ENCODE results near the gene KATNB1. TPM values are rescaled to one million over a fixed set of nuclear protein-coding genes. Genes with fewer than 3 reads are reported as not detected.

KATNB1 gene
- total RNA-seq, 2 experiments from 2014 or later = 21.0 to 22.3 TPM

DNA sequence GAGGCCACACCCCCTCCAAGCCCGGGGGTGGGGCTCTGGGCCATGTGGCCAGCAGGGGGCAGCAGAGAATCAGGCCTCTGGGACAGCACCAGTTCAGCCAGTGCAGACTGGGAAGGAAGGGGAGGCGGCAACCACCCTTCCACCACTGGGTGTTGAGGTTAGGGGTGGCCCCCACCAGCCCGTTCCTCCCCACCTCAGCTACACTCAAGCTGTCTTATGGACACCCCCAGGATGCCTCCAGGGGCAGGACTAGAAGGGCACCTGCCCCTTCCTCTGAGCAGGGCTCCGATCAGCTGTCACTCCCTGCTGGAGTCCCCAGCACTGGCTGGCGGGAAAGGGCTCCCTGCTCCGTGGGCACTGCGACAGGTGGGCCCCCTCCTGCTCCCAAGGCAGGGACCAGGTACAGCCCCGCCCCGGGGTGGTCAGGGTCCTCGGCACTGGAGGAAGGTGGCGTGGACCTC is 21.8 kb downstream of the KATNB1 start:
- DNase-seq = peak; percentile 79 to 93 (median 88)
- H3K9me3 ChIP-seq (ENCODE audit: control insufficient read depth in 1 of 2, insufficient read depth in 1 of 2, low read length in 2 of 2) = no peaks in the 10 kb centered on the region
- H3K36me3 ChIP-seq (ENCODE audit: insufficient read depth, low read length) = peaks cover 9% of the 10 kb centered on the region
- Mint-ChIP-seq H3K27me3 (no peaks in the 10 kb centered on the region), H3K4me1 (ENCODE audit: low read depth) (no peaks in the 10 kb centered on the region), H3K4me3 (no peak overlapping the region), H3K27ac (no peak overlapping the region), H3K36me3 (ENCODE audit: low read depth) (peaks cover 4% of the 10 kb centered on the region), H3K9me3 (no peaks in the 10 kb centered on the region)
- no peak overlapping the region for H3K4me3 ChIP-seq (ENCODE audit: low read length)
- no peak overlapping the region for H3K27ac ChIP-seq (ENCODE audit: low read depth in 1 of 2, low read length in 2 of 2)
- no peaks in the 10 kb centered on the region for H3K27me3 ChIP-seq (ENCODE audit: control insufficient read depth in 1 of 2, insufficient read depth in 2 of 2, low read length in 2 of 2)
- peak; percentile 98 for ATAC-seq (ENCODE audit: poor library complexity)
- TF ChIP-seq CTCF (IDR thresholded peaks at IDR 0.05) = peak; percentile 89
- ChIA-PET CTCF (interaction anchor here (0.8 to 1.3 kb wide), 3 partner anchors 11 to 37 kb away, joined by 3 read pairs; no protein-coding TSS in a partner anchor), POLR2A (interaction anchor here (0.6 kb wide), 1 partner anchor 22 kb away, joined by 3 read pairs; the partner anchor contains the start of gene KATNB1)
- intact Hi-C loops (cut with DNase I, micrococcal nuclease) = loop anchor here (2.0 to 10.0 kb wide), 4 partner anchors 107 to 730 kb away; no protein-coding TSS in a partner anchor
- peaks cover 15% of the 10 kb centered on the region for H3K4me1 ChIP-seq (ENCODE audit: insufficient read depth, low read length)

GRCh38 chr16:57757883-57758282 is 22.3 kb downstream of the KATNB1 start:
- H3K36me3 ChIP-seq (ENCODE audit: insufficient read depth, low read length) = peaks cover 9% of the 10 kb centered on the region
- intact Hi-C loops (cut with DNase I, micrococcal nuclease) = loop anchor here (2.0 to 10.0 kb wide), 4 partner anchors 107 to 729 kb away; no protein-coding TSS in a partner anchor
- TF ChIP-seq CTCF (IDR thresholded peaks at IDR 0.05) = no peak
- no peak overlapping the region for H3K4me3 ChIP-seq (ENCODE audit: low read length)
- no peaks in the 10 kb centered on the region for H3K27me3 ChIP-seq (ENCODE audit: control insufficient read depth in 1 of 2, insufficient read depth in 2 of 2, low read length in 2 of 2)
- no peak overlapping the region for H3K27ac Mint-ChIP-seq
- ChIA-PET CTCF (interaction anchor here (0.8 to 1.3 kb wide), 2 partner anchors 19 to 37 kb away, joined by 3 read pairs; no protein-coding TSS in a partner anchor), POLR2A (interaction anchor here (0.6 kb wide), 1 partner anchor 22 kb away, joined by 3 read pairs; the partner anchor contains the start of gene KATNB1)
- no peaks in the 10 kb centered on the region for H3K27me3 Mint-ChIP-seq
- H3K27ac ChIP-seq (ENCODE audit: low read depth in 1 of 2, low read length in 2 of 2) = no peak overlapping the region
- no peak for DNase-seq
- H3K4me1 Mint-ChIP-seq (ENCODE audit: low read depth) = no peaks in the 10 kb centered on the region
- H3K9me3 ChIP-seq (ENCODE audit: control insufficient read depth in 1 of 2, insufficient read depth in 1 of 2, low read length in 2 of 2) = no peaks in the 10 kb centered on the region
- no peak overlapping the region for H3K4me3 Mint-ChIP-seq
- H3K4me1 ChIP-seq (ENCODE audit: insufficient read depth, low read length) = peaks cover 15% of the 10 kb centered on the region
- H3K36me3 Mint-ChIP-seq (ENCODE audit: low read depth) = peaks cover 4% of the 10 kb centered on the region
- no peak for ATAC-seq (ENCODE audit: poor library complexity)
- no peaks in the 10 kb centered on the region for H3K9me3 Mint-ChIP-seq

GRCh38 chr16:57758331-57759117 is 23.0 kb downstream of the KATNB1 start:
- no peak overlapping the region for H3K27ac Mint-ChIP-seq
- H3K4me1 Mint-ChIP-seq (ENCODE audit: low read depth) = no peaks in the 10 kb centered on the region
- Histone ChIP-seq H3K27ac (ENCODE audit: low read depth in 1 of 2, low read length in 2 of 2) (no peak overlapping the region), H3K4me1 (ENCODE audit: insufficient read depth, low read length) (peaks cover 15% of the 10 kb centered on the region), H3K27me3 (ENCODE audit: control insufficient read depth in 1 of 2, insufficient read depth in 2 of 2, low read length in 2 of 2) (no peaks in the 10 kb centered on the region), H3K36me3 (ENCODE audit: insufficient read depth, low read length) (peaks cover 6% of the 10 kb centered on the region), H3K4me3 (ENCODE audit: low read length) (no peak overlapping the region), H3K9me3 (ENCODE audit: control insufficient read depth in 1 of 2, insufficient read depth in 1 of 2, low read length in 2 of 2) (no peaks in the 10 kb centered on the region)
- CTCF ChIA-PET = no interaction called here
- DNase-seq (peak in 1 of 14 experiments; percentile 21), ATAC-seq (ENCODE audit: poor library complexity) (no peak)
- H3K9me3 Mint-ChIP-seq = no peaks in the 10 kb centered on the region
- H3K4me3 Mint-ChIP-seq = no peak overlapping the region
- peaks cover 4% of the 10 kb centered on the region for H3K36me3 Mint-ChIP-seq (ENCODE audit: low read depth)
- POLR2A ChIA-PET = no interaction called here
- no peak for TF ChIP-seq CTCF (IDR thresholded peaks at IDR 0.05)
- no peaks in the 10 kb centered on the region for H3K27me3 Mint-ChIP-seq
- intact Hi-C loops (cut with DNase I, micrococcal nuclease) = loop anchor here (5.0 to 10.0 kb wide), 3 partner anchors 106 to 729 kb away; no protein-coding TSS in a partner anchor

All from CD4-positive, alpha-beta T cell (primary cell).